Type B pancreatic cell (in vitro differentiated cells): Measurements from ENCODE around the gene CXCL16. TPM values are rescaled to one million over a fixed set of nuclear protein-coding genes. Genes with fewer than 3 reads are reported as not detected.
"Not testable (repeated sequence)": the region's sequence is repeated elsewhere in the genome, so short reads cannot be mapped to it uniquely, and the experiment has no call there.

Source experiments
- DNase-seq: peaks from one replicate; pipeline ENCODE4 v3.0.0; 2021; ENCODE audit warnings: mixed read lengths; ENCODE audit not compliant: unreplicated experiment; ENCODE audit errors: extremely low spot score
- H3K27ac Mint-ChIP-seq: 2 replicates; pipeline ENCODE4 v1.8.0; 2021; ENCODE audit warnings: mild to moderate bottlenecking, mixed read lengths
- H3K27me3 Mint-ChIP-seq: 2 replicates; pipeline ENCODE4 v1.8.0; 2021; ENCODE audit warnings: mixed read lengths
- H3K36me3 Mint-ChIP-seq: 2 replicates; pipeline ENCODE4 v1.8.0; 2021; ENCODE audit warnings: mixed read lengths
- H3K4me1 Mint-ChIP-seq: one replicate; pipeline ENCODE4 v1.8.0; 2021; ENCODE audit warnings: mixed read lengths; ENCODE audit not compliant: unreplicated experiment
- H3K4me3 Mint-ChIP-seq: 2 replicates; pipeline ENCODE4 v1.8.0; 2021; ENCODE audit warnings: mild to moderate bottlenecking, mixed read lengths
- H3K9me3 Mint-ChIP-seq: 2 replicates; pipeline ENCODE4 v1.8.0; 2021; ENCODE audit warnings: mixed read lengths
- total RNA-seq: library from RNA; stranded (reverse); gene quantifications from 2 replicates; pipeline ENCODE4 v1.2.1, GENCODE V29; 2021; ENCODE audit warnings: low replicate concordance
- TF ChIP-seq, protein P1 (sequence below): fragments of 200-600 bp; sonication (generic); conservative IDR thresholded peaks from 2 replicates; pipeline ENCODE4 v1.5.0; 2021; ENCODE audit warnings: antibody characterized with exemption, mild to moderate bottlenecking

Gene CXCL16
- total RNA-seq, 1 donor from 2014 or later, result 15.2 TPM

DNA sequence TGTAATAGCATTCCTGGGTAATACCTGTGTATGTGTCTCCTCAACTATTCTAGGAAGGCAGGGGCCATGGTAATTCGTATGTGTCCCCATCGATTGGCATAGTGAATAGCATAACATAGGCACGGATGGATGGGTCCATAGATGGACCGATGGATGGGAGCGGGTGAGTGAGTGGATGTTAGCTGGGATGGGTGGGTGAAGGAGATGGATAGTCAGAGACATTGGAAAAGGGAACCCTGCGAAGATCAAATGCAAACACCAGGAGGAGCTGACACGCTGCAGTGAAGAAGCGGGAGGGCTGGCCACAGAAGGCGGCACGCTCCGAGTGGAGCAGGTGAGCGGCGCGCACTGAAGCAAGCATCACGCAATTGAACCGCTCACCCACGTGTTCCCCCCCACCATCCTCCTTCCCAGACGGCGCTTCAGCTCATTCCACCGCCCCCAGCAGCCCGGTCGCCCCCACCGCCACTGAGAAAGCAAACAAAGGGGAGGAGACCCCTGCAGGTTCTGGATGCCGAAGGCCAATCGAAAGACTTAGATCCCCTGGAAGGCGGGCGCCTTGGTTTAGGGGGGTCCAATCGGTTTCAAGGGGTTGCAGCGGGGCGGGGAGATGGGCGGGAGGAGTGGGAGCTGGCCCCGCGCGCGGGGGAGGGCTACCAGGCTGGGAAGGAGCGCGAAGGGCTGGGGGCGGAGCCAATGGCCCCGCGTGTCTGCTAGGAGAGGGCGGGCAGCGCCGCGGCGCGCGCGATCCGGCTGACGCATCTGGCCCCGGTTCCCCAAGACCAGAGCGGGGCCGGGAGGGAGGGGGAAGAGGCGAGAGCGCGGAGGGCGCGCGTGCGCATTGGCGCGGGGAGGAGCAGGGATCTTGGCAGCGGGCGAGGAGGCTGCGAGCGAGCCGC lies 29.7 kb downstream of the CXCL16 start, which contains the start of gene ARRB2:
Gene ARRB2, plus strand, starts transcription at position 839 of the 899 bp plus-strand sequence. CDS start 90 bp downstream, outside the sequence.
- peak within 1 kb of the TSS; percentile 92 for H3K4me3 Mint-ChIP-seq
- H3K36me3 Mint-ChIP-seq, result no peaks in the 10 kb centered on the region
- peak within 1 kb of the TSS; percentile 94 for H3K27ac Mint-ChIP-seq
- H3K9me3 Mint-ChIP-seq, result no peaks in the 10 kb centered on the region
- DNase-seq, result peak; percentile 99
- H3K27me3 Mint-ChIP-seq, result no peaks in the 10 kb centered on the region
- TF ChIP-seq, protein P1, sequence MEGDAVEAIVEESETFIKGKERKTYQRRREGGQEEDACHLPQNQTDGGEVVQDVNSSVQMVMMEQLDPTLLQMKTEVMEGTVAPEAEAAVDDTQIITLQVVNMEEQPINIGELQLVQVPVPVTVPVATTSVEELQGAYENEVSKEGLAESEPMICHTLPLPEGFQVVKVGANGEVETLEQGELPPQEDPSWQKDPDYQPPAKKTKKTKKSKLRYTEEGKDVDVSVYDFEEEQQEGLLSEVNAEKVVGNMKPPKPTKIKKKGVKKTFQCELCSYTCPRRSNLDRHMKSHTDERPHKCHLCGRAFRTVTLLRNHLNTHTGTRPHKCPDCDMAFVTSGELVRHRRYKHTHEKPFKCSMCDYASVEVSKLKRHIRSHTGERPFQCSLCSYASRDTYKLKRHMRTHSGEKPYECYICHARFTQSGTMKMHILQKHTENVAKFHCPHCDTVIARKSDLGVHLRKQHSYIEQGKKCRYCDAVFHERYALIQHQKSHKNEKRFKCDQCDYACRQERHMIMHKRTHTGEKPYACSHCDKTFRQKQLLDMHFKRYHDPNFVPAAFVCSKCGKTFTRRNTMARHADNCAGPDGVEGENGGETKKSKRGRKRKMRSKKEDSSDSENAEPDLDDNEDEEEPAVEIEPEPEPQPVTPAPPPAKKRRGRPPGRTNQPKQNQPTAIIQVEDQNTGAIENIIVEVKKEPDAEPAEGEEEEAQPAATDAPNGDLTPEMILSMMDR, result peak; percentile 73
- H3K4me1 Mint-ChIP-seq, result peaks cover 8% of the 10 kb centered on the region

DNA sequence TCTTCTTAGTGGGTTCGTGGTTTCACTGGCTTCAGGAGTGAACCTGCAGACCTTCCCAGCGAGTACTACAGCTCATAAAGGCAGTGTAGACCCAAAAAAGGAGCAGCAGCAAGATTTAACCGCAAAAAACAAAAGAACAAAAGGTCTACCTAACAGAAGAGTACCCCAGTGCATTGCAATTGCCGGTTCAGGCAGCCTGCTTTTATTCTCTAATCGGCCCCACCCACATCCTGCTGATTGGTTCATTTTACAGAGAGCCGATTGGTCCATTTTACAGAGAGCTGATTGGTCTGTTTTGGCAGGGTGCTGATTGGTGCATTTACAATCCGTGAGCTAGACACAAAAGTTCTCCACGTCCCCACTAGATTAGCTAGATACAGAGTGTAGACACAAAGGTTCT lies 31.3 kb downstream of the CXCL16 start:
- TF ChIP-seq, protein P1, result no peak
- H3K9me3 Mint-ChIP-seq, result no peaks in the 10 kb centered on the region
- H3K27me3 Mint-ChIP-seq, result no peaks in the 10 kb centered on the region
- no peak for DNase-seq
- no peak overlapping the region for H3K27ac Mint-ChIP-seq
- H3K36me3 Mint-ChIP-seq, result no peaks in the 10 kb centered on the region
- peaks cover 13% of the 10 kb centered on the region for H3K4me1 Mint-ChIP-seq
- H3K4me3 Mint-ChIP-seq, result peak overlapping the region; percentile 71

DNA sequence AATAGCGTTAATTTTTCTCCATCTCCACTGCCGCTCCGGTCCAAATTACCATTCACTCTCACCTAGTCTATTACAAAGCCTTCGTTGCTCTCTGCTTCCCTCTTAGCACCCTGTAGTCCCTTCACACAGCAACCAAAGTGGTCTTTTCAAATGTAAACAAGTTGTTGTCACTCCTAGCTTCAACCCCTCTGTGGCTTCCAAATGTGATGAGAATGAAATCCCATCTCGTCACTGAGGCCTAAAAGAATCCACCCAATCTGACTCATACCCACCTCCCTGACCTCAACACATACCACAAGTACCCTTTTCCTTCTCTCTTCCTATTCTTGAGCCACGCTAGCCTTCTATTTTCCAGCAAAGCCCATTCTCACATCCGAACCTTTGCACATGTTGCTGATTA lies 33.6 kb downstream of the CXCL16 start:
- no peaks in the 10 kb centered on the region for H3K9me3 Mint-ChIP-seq
- DNase-seq, result no peak
- H3K4me1 Mint-ChIP-seq, result peaks cover 32% of the 10 kb centered on the region
- H3K36me3 Mint-ChIP-seq, result no peaks in the 10 kb centered on the region
- no peaks in the 10 kb centered on the region for H3K27me3 Mint-ChIP-seq
- TF ChIP-seq, protein P1, result no peak
- peak overlapping the region; percentile 2 for H3K27ac Mint-ChIP-seq
- peak overlapping the region; percentile 90 for H3K4me3 Mint-ChIP-seq

DNA sequence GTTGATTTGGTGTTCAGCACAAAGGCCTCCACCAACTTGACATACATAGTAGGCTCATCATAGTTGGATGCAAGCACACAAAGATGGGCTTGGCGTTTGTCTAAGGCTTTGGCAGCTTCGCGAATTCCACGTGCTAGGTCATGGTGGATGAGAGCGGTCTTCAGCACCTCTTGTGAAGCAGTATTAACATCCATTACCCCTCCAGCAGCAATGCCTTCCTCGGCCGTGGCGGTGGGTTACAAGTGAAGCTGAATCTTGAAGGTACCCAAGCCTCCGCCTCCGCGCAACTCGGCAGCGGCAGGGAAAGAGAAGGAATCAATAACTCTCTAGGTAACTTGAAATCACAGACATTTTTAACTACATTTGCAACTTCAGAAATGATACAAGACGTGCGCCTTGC lies 34.7 kb downstream of the CXCL16 start:
- Mint-ChIP-seq H3K4me1 (peaks cover 35% of the 10 kb centered on the region), H3K9me3 (no peaks in the 10 kb centered on the region), H3K27ac (peak overlapping the region; percentile 86), H3K4me3 (peak overlapping the region; percentile 90), H3K36me3 (no peaks in the 10 kb centered on the region), H3K27me3 (no peaks in the 10 kb centered on the region)
- DNase-seq, result no peak
- TF ChIP-seq, protein P1, result no peak

DNA sequence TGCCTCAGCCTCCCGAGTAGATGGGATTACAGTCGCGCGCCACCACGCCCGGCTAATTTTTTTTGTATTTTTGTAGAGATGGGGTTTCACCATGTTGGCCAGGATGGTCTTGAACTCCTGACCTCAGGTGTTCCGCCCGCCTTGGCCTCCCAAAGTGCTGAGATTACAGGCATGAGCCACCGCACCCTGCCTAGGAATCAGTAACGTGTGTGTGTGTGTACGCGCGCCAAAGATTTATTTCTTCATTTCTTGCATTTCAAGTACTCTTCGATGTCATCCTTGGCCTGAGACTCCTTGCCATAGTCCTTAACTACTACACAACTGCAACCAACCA lies 35.2 kb downstream of the CXCL16 start:
- H3K4me1 Mint-ChIP-seq, result peaks cover 31% of the 10 kb centered on the region
- H3K27me3 Mint-ChIP-seq, DNase-seq, H3K9me3 Mint-ChIP-seq, H3K36me3 Mint-ChIP-seq: not testable (repeated sequence)
- H3K27ac Mint-ChIP-seq, result peak overlapping the region; percentile 86
- H3K4me3 Mint-ChIP-seq, result peak overlapping the region; percentile 90

DNA sequence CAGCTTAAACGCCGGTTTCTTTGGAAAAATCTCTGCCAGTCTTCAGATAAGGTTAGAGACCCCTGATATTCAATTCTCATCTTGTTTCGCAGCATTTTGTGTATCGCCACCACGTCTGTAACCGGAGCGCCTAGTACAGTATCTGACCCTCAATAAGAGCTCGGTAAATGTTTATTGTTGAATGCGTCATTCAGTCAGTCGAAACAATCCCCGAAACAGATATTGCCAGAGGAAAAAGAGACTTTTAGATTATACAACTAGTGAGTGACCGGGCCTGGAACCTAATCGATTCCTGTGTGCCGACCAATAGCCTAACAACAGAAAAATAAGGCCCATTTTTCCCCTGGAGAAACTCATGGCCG lies 36.4 kb downstream of the CXCL16 start:
- TF ChIP-seq, protein P1, result no peak
- Mint-ChIP-seq H3K27ac (peak overlapping the region; percentile 73), H3K9me3 (no peaks in the 10 kb centered on the region), H3K4me1 (peaks cover 30% of the 10 kb centered on the region), H3K4me3 (peak overlapping the region; percentile 90), H3K36me3 (no peaks in the 10 kb centered on the region), H3K27me3 (no peaks in the 10 kb centered on the region)
- no peak for DNase-seq
